WTC11 (cell line): ENCODE data around the gene DPF1. TPM values are rescaled to one million over a fixed set of nuclear protein-coding genes. Genes with fewer than 3 reads are reported as not detected.

Experiments
- ATAC-seq: fragments of 200-7000 bp; cut with Tn5 transposase; 2 replicates; pipeline ENCODE4 v1.10.0; 2021; ENCODE audit warnings: mild to moderate bottlenecking, moderate library complexity
- CTCF ChIA-PET: fragments of 300-600 bp; sonication (Branson Sonifier 250); formaldehyde crosslinking; loops from one replicate; lab custom pipeline; 2021; ENCODE audit warnings: antibody characterized with exemption; lab: Charles Lee
- POLR2A ChIA-PET: fragments of 350-600 bp; sonication (Branson Sonifier 250); formaldehyde crosslinking; loops from one replicate; lab custom pipeline; 2021; ENCODE audit warnings: antibody characterized with exemption; lab: Charles Lee
- DNase-seq: peaks from one replicate; pipeline ENCODE4 v3.0.0; 2021; ENCODE audit warnings: low spot score
- H3K27ac Mint-ChIP-seq: 2 replicates; pipeline ENCODE4 v1.8.0; 2021; ENCODE audit warnings: mixed read lengths
- H3K27me3 Mint-ChIP-seq: 2 replicates; pipeline ENCODE4 v1.8.0; 2021; ENCODE audit warnings: low read depth, mild to moderate bottlenecking, moderate library complexity, mixed read lengths
- H3K36me3 Mint-ChIP-seq: 2 replicates; pipeline ENCODE4 v1.8.0; 2021; ENCODE audit warnings: mixed read lengths
- H3K4me1 Mint-ChIP-seq: 2 replicates; pipeline ENCODE4 v1.8.0; 2022; ENCODE audit warnings: mixed read lengths
- H3K4me3 Mint-ChIP-seq: 2 replicates; pipeline ENCODE4 v1.8.0; 2021; ENCODE audit warnings: mild to moderate bottlenecking, moderate library complexity, mixed read lengths
- H3K9me3 Mint-ChIP-seq: 2 replicates; pipeline ENCODE4 v1.8.0; 2021; ENCODE audit warnings: mixed read lengths
- FOXK1 ChIP-seq: sonication (generic); formaldehyde crosslinking; IDR thresholded peaks from 2 replicates; pipeline ENCODE4 v1.8.0; 2022; ENCODE audit warnings: mild to moderate bottlenecking, moderate library complexity, missing genetic modification reagents
- FOXP1 ChIP-seq: sonication (generic); formaldehyde crosslinking; IDR thresholded peaks from 2 replicates; pipeline ENCODE4 v1.8.0; 2022; ENCODE audit warnings: missing genetic modification reagents, mild to moderate bottlenecking, moderate library complexity, borderline replicate concordance
- GABPB1 ChIP-seq: sonication (generic); formaldehyde crosslinking; IDR thresholded peaks from 2 replicates; pipeline ENCODE4 v1.8.1; 2023; ENCODE audit warnings: mild to moderate bottlenecking, missing genetic modification reagents
- GRHL2 ChIP-seq: fragments of 250-450 bp; sonication (Bioruptor Pico); IDR thresholded peaks from 2 replicates; pipeline ENCODE4 v1.8.0; 2022; ENCODE audit warnings: mild to moderate bottlenecking, moderate library complexity; ENCODE audit not compliant: insufficient replicate concordance, severe bottlenecking
- IRF2 ChIP-seq: sonication (generic); formaldehyde crosslinking; IDR thresholded peaks from 2 replicates; pipeline ENCODE4 v1.8.0; 2022; ENCODE audit warnings: low read depth, missing genetic modification reagents, borderline replicate concordance
- MXD4 ChIP-seq: fragments of 250-450 bp; sonication (Bioruptor Pico); IDR thresholded peaks from 2 replicates; pipeline ENCODE4 v1.8.0; 2021; ENCODE audit warnings: mild to moderate bottlenecking, moderate library complexity, borderline replicate concordance
- NR1H2 ChIP-seq: sonication (generic); formaldehyde crosslinking; IDR thresholded peaks from 2 replicates; pipeline ENCODE4 v1.9.0; 2021; ENCODE audit warnings: mild to moderate bottlenecking, moderate library complexity, missing genetic modification reagents
- NR2C2 ChIP-seq: sonication (generic); formaldehyde crosslinking; IDR thresholded peaks from 2 replicates; pipeline ENCODE4 v1.8.0; 2022; ENCODE audit warnings: mild to moderate bottlenecking, missing genetic modification reagents
- NR3C1 ChIP-seq: sonication (generic); formaldehyde crosslinking; conservative IDR thresholded peaks from 2 replicates; pipeline ENCODE4 v1.8.1; 2023; ENCODE audit warnings: low read depth, mild to moderate bottlenecking, missing genetic modification reagents
- OVOL2 ChIP-seq: fragments of 250-450 bp; sonication (Bioruptor Pico); IDR thresholded peaks from 2 replicates; pipeline ENCODE4 v1.9.0; 2021; ENCODE audit warnings: mild to moderate bottlenecking, borderline replicate concordance
- PRRX2 ChIP-seq: fragments of 250-450 bp; sonication (Bioruptor Pico); IDR thresholded peaks from 2 replicates; pipeline ENCODE4 v1.8.0; 2021; ENCODE audit warnings: mild to moderate bottlenecking
- TCF7 ChIP-seq: sonication (generic); formaldehyde crosslinking; IDR thresholded peaks from 2 replicates; pipeline ENCODE4 v1.8.0; 2022; ENCODE audit warnings: mild to moderate bottlenecking, low read depth, missing genetic modification reagents, moderate library complexity
- ZNF219 ChIP-seq: sonication (generic); formaldehyde crosslinking; IDR thresholded peaks from 2 replicates; pipeline ENCODE4 v1.8.0; 2023; ENCODE audit warnings: missing genetic modification reagents, mild to moderate bottlenecking, borderline replicate concordance
- ZNF317 ChIP-seq: sonication (generic); formaldehyde crosslinking; IDR thresholded peaks from 2 replicates; pipeline ENCODE4 v1.8.1; 2023; ENCODE audit warnings: low read depth, mild to moderate bottlenecking, moderate library complexity, missing genetic modification reagents, borderline replicate concordance
- ZNF396 ChIP-seq: fragments of 250-450 bp; sonication (Bioruptor Pico); IDR thresholded peaks from 2 replicates; pipeline ENCODE4 v1.8.0; 2021; ENCODE audit warnings: mild to moderate bottlenecking, moderate library complexity, borderline replicate concordance
- ZNF416 ChIP-seq: fragments of 250-450 bp; sonication (Bioruptor Pico); IDR thresholded peaks from 2 replicates; pipeline ENCODE4 v1.9.0; 2021; ENCODE audit warnings: mild to moderate bottlenecking, inconsistent platforms
- ZNF423 ChIP-seq: fragments of 250-450 bp; sonication (Bioruptor Pico); IDR thresholded peaks from 2 replicates; pipeline ENCODE4 v2.1.2; 2022; ENCODE audit warnings: mild to moderate bottlenecking, moderate library complexity
- total RNA-seq: library from RNA; stranded (reverse); gene quantifications from 3 replicates; pipeline ENCODE4 v1.2.3, GENCODE V29; 2021
- TF ChIP-seq, protein P1 (sequence below): sonication (generic); formaldehyde crosslinking; IDR thresholded peaks from 2 replicates; pipeline ENCODE4 v1.8.0; 2022; ENCODE audit warnings: mild to moderate bottlenecking, missing genetic modification reagents
- TF ChIP-seq, protein P2 (sequence below): sonication (generic); formaldehyde crosslinking; IDR thresholded peaks from 2 replicates; pipeline ENCODE4 v1.8.1; 2023; ENCODE audit warnings: mild to moderate bottlenecking, missing genetic modification reagents, moderate library complexity
- TF ChIP-seq, protein P3 (sequence below): sonication (generic); formaldehyde crosslinking; IDR thresholded peaks from 2 replicates; pipeline ENCODE4 v1.8.0; 2023; ENCODE audit warnings: missing genetic modification reagents, mild to moderate bottlenecking, borderline replicate concordance
- TF ChIP-seq, protein P4 (sequence below): fragments of 250-450 bp; sonication (Bioruptor Pico); conservative IDR thresholded peaks from 2 replicates; pipeline ENCODE4 v1.9.0; 2021; ENCODE audit warnings: mild to moderate bottlenecking

Gene DPF1
- total RNA-seq, 1 experiment from 2014 or later: 6.8 TPM

DNA sequence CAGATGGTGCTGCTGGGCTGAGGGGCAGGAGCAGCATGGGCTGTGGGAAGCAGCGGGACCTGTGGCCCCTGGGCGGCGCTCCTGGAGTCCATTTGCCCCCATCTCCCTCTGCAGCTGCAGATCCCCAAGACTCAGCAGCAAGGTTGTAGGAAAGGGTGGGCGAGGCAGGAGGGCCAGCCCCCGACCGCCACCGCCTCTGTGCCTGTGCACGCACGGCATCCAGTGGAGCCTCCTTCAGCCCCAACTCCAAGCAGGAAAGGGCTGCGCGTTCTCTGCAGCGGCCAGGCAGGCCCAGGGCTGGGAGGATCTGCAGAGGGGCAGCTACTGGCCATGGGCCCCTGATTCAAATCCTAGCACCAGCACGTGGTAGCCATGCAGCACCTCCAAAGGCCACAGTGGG lies 20.8 kb downstream of the DPF1 start (continued):
- TF ChIP-seq, protein P1, sequence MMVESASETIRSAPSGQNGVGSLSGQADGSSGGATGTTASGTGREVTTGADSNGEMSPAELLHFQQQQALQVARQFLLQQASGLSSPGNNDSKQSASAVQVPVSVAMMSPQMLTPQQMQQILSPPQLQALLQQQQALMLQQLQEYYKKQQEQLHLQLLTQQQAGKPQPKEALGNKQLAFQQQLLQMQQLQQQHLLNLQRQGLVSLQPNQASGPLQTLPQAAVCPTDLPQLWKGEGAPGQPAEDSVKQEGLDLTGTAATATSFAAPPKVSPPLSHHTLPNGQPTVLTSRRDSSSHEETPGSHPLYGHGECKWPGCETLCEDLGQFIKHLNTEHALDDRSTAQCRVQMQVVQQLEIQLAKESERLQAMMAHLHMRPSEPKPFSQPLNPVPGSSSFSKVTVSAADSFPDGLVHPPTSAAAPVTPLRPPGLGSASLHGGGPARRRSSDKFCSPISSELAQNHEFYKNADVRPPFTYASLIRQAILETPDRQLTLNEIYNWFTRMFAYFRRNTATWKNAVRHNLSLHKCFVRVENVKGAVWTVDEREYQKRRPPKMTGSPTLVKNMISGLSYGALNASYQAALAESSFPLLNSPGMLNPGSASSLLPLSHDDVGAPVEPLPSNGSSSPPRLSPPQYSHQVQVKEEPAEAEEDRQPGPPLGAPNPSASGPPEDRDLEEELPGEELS (CRISPR knock-in tag): no peak

DNA sequence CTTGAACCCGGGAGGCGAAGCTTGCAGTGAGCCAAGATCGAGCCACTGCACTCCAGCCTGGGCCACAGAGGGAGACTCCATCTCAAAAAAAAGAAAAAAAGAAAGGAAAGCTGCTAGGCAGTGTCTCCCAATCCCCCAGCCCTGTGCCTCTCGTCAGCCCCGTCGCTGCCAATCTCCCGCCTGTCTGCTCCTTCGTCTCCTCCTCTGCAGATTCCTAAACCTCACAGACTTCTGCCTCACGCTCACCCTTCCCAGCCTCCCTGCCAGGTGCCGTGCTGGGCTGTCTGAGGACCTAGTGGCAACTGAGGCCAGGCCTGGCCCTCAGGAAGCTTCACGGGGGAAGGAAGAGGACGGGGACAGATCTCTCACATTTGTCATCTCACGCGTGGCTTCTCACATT lies 21.5 kb downstream of the DPF1 start:
- ATAC-seq: no peak
- no peaks in the 10 kb centered on the region for H3K27me3 Mint-ChIP-seq
- peak overlapping the region; percentile 71; the same call in 1 of the 2 replicates for H3K27ac Mint-ChIP-seq
- peaks cover 6% of the 10 kb centered on the region; the same call in 1 of the 2 replicates for H3K4me1 Mint-ChIP-seq
- ChIA-PET CTCF (interaction anchor here (2.5 kb wide), 1 partner anchor 60 kb away, joined by 13 read pairs; no protein-coding TSS in a partner anchor), POLR2A (interaction anchor here (0.6 kb wide), 1 partner anchor 233 kb away, joined by 3 read pairs; no protein-coding TSS in a partner anchor)
- H3K4me3 Mint-ChIP-seq: no peak overlapping the region
- peaks cover 4% of the 10 kb centered on the region for H3K36me3 Mint-ChIP-seq
- no peaks in the 10 kb centered on the region for H3K9me3 Mint-ChIP-seq
- no peak for DNase-seq
- TF ChIP-seq ZNF423 (CRISPR knock-in tag): no peak
- TF ChIP-seq FOXK1 (CRISPR knock-in tag): no peak
- no peak for TF ChIP-seq ZNF219 (CRISPR knock-in tag)
- no peak for TF ChIP-seq NR3C1 (CRISPR knock-in tag)
- TF ChIP-seq GABPB1 (CRISPR knock-in tag): no peak
- TF ChIP-seq, protein P2, sequence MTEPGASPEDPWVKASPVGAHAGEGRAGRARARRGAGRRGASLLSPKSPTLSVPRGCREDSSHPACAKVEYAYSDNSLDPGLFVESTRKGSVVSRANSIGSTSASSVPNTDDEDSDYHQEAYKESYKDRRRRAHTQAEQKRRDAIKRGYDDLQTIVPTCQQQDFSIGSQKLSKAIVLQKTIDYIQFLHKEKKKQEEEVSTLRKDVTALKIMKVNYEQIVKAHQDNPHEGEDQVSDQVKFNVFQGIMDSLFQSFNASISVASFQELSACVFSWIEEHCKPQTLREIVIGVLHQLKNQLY (CRISPR knock-in tag): no peak
- no peak for TF ChIP-seq ZNF416 (CRISPR knock-in tag)
- TF ChIP-seq TCF7 (CRISPR knock-in tag): no peak
- TF ChIP-seq NR1H2 (CRISPR knock-in tag): no peak
- TF ChIP-seq FOXP1 (CRISPR knock-in tag): no peak
- no peak for TF ChIP-seq MXD4
- no peak for TF ChIP-seq PRRX2 (CRISPR knock-in tag)
- TF ChIP-seq, all 79 proteins: peak for 0

DNA sequence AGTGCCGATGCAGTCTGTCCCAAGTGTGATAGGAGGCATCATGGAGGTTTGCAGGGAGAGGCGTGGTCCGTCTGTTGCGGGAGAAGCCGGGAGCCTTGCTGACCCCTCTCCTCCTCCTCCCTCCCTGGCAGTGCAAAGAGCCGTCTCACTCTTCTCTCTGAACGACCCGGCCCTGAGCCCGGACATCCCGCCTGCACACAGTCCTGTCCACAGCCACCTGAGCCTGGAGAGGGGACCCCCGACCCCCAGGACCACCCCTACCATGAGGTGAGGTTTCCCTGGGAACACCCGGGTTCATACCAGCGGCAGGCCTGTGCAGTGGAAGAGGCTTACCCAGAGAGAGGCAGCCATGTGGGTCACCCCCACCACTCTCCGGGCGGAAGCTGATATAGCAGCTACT lies 22.3 kb downstream of the DPF1 start:
- no peaks in the 10 kb centered on the region for H3K9me3 Mint-ChIP-seq
- CTCF ChIA-PET: interaction anchor here (0.9 to 2.5 kb wide), 2 partner anchors 58 to 60 kb away, joined by 5 to 13 read pairs; no protein-coding TSS in a partner anchor
- H3K27me3 Mint-ChIP-seq: no peaks in the 10 kb centered on the region
- TF ChIP-seq PRRX2 (CRISPR knock-in tag): no peak
- no peak for TF ChIP-seq NR2C2 (CRISPR knock-in tag)
- no peak for TF ChIP-seq OVOL2 (CRISPR knock-in tag)
- no peak for TF ChIP-seq ZNF396 (CRISPR knock-in tag)
- TF ChIP-seq IRF2 (CRISPR knock-in tag): no peak
- POLR2A ChIA-PET: interaction anchor here (0.6 kb wide), 1 partner anchor 233 kb away, joined by 3 read pairs; no protein-coding TSS in a partner anchor
- DNase-seq (no peak), ATAC-seq (no peak)
- H3K27ac Mint-ChIP-seq: peak overlapping the region; percentile 91
- H3K4me1 Mint-ChIP-seq: no peaks in the 10 kb centered on the region
- H3K36me3 Mint-ChIP-seq: peaks cover 4% of the 10 kb centered on the region
- no peak overlapping the region for H3K4me3 Mint-ChIP-seq

DNA sequence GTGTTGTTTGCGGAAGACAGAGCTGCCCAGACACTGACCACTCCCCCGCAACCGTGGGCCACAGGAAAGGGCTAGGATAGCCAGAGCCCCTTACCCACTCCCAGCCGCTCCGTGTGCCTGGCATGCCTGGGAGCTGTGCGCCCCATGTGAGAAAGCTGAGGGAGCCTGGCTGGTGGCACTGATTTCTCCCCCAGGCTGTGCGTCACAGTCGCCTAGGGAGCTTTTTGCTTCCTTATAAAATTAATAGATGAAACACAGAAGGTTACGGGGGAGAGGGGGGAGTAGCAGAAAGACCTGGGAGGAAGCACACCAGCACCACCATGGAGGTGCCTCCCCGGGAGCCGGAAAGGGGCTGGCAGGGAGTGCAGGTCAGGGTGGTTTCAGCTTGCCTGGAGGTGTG lies 24.7 kb downstream of the DPF1 start:
- POLR2A ChIA-PET: no interaction called here
- Mint-ChIP-seq H3K9me3 (no peaks in the 10 kb centered on the region), H3K27me3 (no peaks in the 10 kb centered on the region), H3K4me1 (no peaks in the 10 kb centered on the region), H3K4me3 (no peak overlapping the region), H3K36me3 (peaks cover 6% of the 10 kb centered on the region), H3K27ac (no peak overlapping the region)
- ATAC-seq: no peak
- DNase-seq: no peak
- CTCF ChIA-PET: interaction anchor here (1.3 to 1.7 kb wide), 2 partner anchors 57 to 297 kb away, joined by 4 to 9 read pairs; no protein-coding TSS in a partner anchor
- TF ChIP-seq GRHL2 (CRISPR knock-in tag): no peak
- TF ChIP-seq, protein P3, sequence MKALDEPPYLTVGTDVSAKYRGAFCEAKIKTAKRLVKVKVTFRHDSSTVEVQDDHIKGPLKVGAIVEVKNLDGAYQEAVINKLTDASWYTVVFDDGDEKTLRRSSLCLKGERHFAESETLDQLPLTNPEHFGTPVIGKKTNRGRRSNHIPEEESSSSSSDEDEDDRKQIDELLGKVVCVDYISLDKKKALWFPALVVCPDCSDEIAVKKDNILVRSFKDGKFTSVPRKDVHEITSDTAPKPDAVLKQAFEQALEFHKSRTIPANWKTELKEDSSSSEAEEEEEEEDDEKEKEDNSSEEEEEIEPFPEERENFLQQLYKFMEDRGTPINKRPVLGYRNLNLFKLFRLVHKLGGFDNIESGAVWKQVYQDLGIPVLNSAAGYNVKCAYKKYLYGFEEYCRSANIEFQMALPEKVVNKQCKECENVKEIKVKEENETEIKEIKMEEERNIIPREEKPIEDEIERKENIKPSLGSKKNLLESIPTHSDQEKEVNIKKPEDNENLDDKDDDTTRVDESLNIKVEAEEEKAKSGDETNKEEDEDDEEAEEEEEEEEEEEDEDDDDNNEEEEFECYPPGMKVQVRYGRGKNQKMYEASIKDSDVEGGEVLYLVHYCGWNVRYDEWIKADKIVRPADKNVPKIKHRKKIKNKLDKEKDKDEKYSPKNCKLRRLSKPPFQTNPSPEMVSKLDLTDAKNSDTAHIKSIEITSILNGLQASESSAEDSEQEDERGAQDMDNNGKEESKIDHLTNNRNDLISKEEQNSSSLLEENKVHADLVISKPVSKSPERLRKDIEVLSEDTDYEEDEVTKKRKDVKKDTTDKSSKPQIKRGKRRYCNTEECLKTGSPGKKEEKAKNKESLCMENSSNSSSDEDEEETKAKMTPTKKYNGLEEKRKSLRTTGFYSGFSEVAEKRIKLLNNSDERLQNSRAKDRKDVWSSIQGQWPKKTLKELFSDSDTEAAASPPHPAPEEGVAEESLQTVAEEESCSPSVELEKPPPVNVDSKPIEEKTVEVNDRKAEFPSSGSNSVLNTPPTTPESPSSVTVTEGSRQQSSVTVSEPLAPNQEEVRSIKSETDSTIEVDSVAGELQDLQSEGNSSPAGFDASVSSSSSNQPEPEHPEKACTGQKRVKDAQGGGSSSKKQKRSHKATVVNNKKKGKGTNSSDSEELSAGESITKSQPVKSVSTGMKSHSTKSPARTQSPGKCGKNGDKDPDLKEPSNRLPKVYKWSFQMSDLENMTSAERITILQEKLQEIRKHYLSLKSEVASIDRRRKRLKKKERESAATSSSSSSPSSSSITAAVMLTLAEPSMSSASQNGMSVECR (CRISPR knock-in tag): no peak
- TF ChIP-seq, protein P2 (CRISPR knock-in tag): no peak
- TF ChIP-seq, protein P4, sequence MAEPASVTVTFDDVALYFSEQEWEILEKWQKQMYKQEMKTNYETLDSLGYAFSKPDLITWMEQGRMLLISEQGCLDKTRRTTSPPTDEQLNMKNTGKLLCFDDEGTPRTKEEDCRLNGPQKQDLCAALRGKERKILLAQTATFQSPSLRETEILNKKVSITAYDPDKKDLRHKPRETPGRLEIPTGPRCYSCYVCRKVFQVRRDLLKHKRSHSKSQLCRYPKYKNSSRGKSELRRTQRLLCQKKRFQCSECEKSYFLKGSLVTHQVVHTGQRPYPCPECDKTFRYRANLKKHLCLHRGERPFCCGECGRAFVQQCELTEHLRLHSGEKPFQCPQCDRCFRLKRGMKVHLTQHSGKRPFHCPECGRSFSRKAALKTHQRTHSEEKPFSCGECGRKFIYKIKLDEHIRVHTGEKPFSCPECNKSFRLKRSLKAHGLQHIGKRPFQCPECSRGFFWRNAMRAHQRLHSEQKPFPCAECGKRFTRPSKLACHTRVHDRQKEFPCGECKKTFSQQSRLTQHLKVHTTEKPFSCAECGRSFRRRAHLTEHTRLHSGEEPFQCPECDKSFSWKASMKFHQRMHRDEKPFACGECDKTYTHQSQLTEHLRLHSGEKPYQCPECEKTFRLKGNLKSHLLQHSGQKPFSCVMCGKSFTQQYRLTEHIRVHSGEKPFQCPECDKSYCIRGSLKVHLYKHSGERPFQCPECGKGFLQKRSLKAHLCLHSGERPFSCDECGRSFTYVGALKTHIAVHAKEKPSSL (CRISPR knock-in tag): no peak
- no peak for TF ChIP-seq ZNF317
